Testis (tissue), 3 donors: ENCODE data around the gene EYA2. TPM values are rescaled to one million over a fixed set of nuclear protein-coding genes. Genes with fewer than 3 reads are reported as not detected.

Source experiments
- DNase-seq: peaks from one replicate; pipeline ENCODE4 v3.0.0-alpha.2; 2019
- H3K27ac ChIP-seq, 2 donors: fragments of 200-600 bp; sonication (generic); one replicate each; pipeline ENCODE4 v1.5.1; 2019
- H3K27me3 ChIP-seq: fragments of 200-600 bp; sonication (generic); one replicate; pipeline ENCODE4 v1.5.1; 2019
- H3K36me3 ChIP-seq: fragments of 200-600 bp; sonication (generic); one replicate; pipeline ENCODE4 v1.5.1; 2017; ENCODE audit warnings: low read depth; ENCODE audit errors: missing control alignments
- H3K4me1 ChIP-seq: fragments of 200-600 bp; sonication (generic); one replicate; pipeline ENCODE4 v1.5.1; 2019
- H3K4me3 ChIP-seq, 2 donors: fragments of 200-600 bp; sonication (generic); one replicate each; pipeline ENCODE4 v1.5.1; 2017 to 2019
- H3K9me3 ChIP-seq: fragments of 200-600 bp; sonication (generic); one replicate; pipeline ENCODE4 v1.5.1; 2017
- POLR2A ChIP-seq: fragments of 450-650 bp; IDR thresholded peaks from one replicate; pipeline ENCODE4 v1.6.1; 2017; ENCODE audit warnings: antibody characterized with exemption, mild to moderate bottlenecking, moderate library complexity
- WGBS, 2 donors: methylation state at CpG; one replicate each; pipeline ENCODE4 v1.1.5; 2018; 5-methylcytosine and 5-hydroxymethylcytosine counted together
- intact Hi-C: fragments of 100-400 bp; cut with DNase I; formaldehyde crosslinking; loops from one replicate; pipeline ENCODE4 v1.15.1; 2023; ENCODE audit warnings: low total_unique reads
- polyA plus RNA-seq: library from polyadenylated mRNA; stranded (reverse); fragments of 350-450 nt; fragmentation: Illumina TruSeq; extraction: RNeasy Lipid Tissue Mini Kit (QIAGEN cat#74804); gene quantifications from one replicate; pipeline ENCODE4 v1.2.3, GENCODE V29; 2014; ENCODE audit warnings: low read depth, low replicate concordance; ENCODE audit not compliant: insufficient read depth
- total RNA-seq, 2 donors: library from RNA; depleted of rRNA; stranded (reverse); fragments of >200 nt; gene quantifications; one replicate each; pipeline ENCODE4 v1.2.3, GENCODE V29; 2016
- TF ChIP-seq, protein P1 (sequence below), 3 experiments: fragments of 450-650 bp in 2 of 3; fragments of 200-600 bp in 1 of 3; sonication (generic) in 1 of 3; IDR thresholded peaks; one replicate each; pipeline ENCODE4 v1.5.1; 2016 to 2019; ENCODE audit warnings: antibody characterized with exemption in 3 of 3, mild to moderate bottlenecking in 2 of 3, moderate library complexity in 1 of 3

EYA2 gene
- total and polyA plus RNA-seq, 3 donors from 2014 or later, result 14.6 to 17.2 (median 16.2) TPM

DNA sequence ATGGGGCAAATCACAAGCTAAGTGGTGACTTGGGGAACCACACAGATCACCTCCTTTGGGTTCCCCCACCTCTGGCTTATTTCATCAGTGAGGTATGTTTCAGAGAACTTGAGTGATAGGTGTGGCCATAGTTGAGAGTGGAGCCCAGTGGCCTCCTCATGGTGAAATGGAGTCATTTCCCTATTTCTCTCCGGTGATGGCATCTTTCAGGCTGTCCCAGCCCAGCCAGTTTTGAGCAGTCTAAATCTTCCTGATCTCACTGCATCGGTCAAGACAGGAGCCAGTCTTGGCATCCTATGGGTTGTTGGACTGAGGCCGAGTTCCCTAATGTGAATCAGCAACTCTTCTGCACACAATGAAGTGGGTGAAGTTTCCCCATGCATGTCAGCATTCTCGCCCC, 132.4 kb downstream of the EYA2 start:
- TF ChIP-seq, protein P1, sequence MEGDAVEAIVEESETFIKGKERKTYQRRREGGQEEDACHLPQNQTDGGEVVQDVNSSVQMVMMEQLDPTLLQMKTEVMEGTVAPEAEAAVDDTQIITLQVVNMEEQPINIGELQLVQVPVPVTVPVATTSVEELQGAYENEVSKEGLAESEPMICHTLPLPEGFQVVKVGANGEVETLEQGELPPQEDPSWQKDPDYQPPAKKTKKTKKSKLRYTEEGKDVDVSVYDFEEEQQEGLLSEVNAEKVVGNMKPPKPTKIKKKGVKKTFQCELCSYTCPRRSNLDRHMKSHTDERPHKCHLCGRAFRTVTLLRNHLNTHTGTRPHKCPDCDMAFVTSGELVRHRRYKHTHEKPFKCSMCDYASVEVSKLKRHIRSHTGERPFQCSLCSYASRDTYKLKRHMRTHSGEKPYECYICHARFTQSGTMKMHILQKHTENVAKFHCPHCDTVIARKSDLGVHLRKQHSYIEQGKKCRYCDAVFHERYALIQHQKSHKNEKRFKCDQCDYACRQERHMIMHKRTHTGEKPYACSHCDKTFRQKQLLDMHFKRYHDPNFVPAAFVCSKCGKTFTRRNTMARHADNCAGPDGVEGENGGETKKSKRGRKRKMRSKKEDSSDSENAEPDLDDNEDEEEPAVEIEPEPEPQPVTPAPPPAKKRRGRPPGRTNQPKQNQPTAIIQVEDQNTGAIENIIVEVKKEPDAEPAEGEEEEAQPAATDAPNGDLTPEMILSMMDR (IDR thresholded peaks at IDR 0.05), result no peak
- TF ChIP-seq POLR2A, result no peak
- intact Hi-C loops, result no loop called here
- H3K4me1 ChIP-seq, result no peaks in the 10 kb centered on the region
- H3K9me3 ChIP-seq, result no peaks in the 10 kb centered on the region
- H3K27ac ChIP-seq, result no peak overlapping the region
- H3K36me3 ChIP-seq, result no peaks in the 10 kb centered on the region
- no peaks in the 10 kb centered on the region for H3K27me3 ChIP-seq
- DNase-seq, result no peak
- no peak overlapping the region for H3K4me3 ChIP-seq
- WGBS, 2 donors, result 93 to 96% methylated on average over 4 of the region's 4 CpGs

DNA sequence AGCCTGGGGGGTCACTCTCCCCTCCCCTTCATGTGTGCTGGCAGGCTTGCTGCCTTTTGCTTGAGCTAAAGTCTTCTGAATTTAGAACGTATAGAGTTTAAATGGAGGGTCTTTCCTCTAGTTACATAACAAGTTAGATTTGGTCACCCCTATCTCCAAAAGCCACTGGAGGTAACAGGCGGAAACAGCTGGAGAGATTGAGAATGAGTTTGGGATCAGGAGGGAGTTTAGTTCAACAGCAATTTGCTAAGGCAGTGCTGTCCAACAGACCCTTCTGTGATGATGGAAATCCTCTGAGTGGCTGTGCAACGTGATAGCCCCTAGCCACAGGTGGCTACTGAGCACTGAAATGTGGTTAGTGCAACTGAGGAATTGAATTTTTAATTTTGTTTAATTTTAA, 132.8 kb downstream of the EYA2 start:
- Histone ChIP-seq H3K27me3 (no peaks in the 10 kb centered on the region), H3K9me3 (no peaks in the 10 kb centered on the region), H3K27ac (no peak overlapping the region), H3K4me1 (no peaks in the 10 kb centered on the region), H3K4me3 (no peak overlapping the region), H3K36me3 (no peaks in the 10 kb centered on the region)
- WGBS, 2 donors, result 84 to 87% methylated on average over 3 of the region's 3 CpGs
- TF ChIP-seq POLR2A, result no peak
- TF ChIP-seq, protein P1 (IDR thresholded peaks at IDR 0.05), result no peak
- no peak for DNase-seq
- intact Hi-C loops, result no loop called here

DNA sequence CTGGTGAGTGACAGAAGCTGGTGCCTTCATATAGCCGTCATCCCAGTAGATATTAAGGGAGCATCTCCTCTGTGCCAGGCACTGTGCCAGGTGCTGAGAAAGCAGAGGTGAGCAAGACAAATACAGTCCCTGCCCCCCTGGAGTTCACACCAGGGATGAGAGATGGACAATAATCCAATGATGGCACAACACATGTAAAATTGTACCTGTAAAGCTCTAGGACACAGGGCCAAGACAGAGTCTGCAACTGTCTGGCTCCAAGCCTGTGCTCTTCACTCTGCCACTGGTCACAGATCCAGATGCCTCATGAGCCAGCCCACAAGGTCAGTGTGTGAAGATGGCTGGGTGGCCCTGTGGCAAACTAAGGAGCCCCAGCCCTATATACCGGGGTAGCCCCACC, 133.8 kb downstream of the EYA2 start:
- Histone ChIP-seq H3K4me3 (no peak overlapping the region), H3K4me1 (no peaks in the 10 kb centered on the region), H3K27me3 (no peaks in the 10 kb centered on the region), H3K36me3 (no peaks in the 10 kb centered on the region), H3K9me3 (no peaks in the 10 kb centered on the region), H3K27ac (no peak overlapping the region)
- TF ChIP-seq POLR2A, result no peak
- TF ChIP-seq, protein P1 (IDR thresholded peaks at IDR 0.05), result no peak
- WGBS, 2 donors, result 94 to 100% methylated on average over 2 of the region's 2 CpGs
- intact Hi-C loops, result no loop called here
- no peak for DNase-seq

DNA sequence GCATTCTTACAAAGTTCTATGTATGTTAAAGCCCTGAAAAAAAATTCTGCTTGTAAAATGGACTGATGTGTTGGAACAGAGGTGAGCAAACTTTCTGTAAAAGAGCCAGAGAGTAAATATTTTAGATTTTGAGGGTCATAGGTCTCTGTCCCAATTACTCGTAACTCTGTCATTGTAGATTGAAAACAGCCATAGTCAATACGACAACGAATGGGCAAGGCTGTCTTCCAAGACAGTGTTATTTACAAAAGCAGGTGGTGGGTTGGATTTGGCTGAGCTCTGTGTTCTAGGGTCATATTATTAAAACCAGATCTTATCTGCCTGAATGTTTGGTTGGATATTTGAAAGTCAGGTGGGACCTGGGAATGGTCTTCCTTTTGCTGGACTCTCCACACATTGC, 135.2 kb downstream of the EYA2 start:
- intact Hi-C loops, result no loop called here
- DNase-seq, result no peak
- no peak overlapping the region for H3K27ac ChIP-seq
- WGBS, 2 donors, result 56 to 77% methylated on average over 3 of the region's 3 CpGs
- no peaks in the 10 kb centered on the region for H3K9me3 ChIP-seq
- H3K36me3 ChIP-seq, result no peaks in the 10 kb centered on the region
- TF ChIP-seq POLR2A, result no peak
- TF ChIP-seq, protein P1 (IDR thresholded peaks at IDR 0.05), result no peak
- no peaks in the 10 kb centered on the region for H3K27me3 ChIP-seq
- H3K4me1 ChIP-seq, result no peaks in the 10 kb centered on the region
- H3K4me3 ChIP-seq, result no peak overlapping the region

DNA sequence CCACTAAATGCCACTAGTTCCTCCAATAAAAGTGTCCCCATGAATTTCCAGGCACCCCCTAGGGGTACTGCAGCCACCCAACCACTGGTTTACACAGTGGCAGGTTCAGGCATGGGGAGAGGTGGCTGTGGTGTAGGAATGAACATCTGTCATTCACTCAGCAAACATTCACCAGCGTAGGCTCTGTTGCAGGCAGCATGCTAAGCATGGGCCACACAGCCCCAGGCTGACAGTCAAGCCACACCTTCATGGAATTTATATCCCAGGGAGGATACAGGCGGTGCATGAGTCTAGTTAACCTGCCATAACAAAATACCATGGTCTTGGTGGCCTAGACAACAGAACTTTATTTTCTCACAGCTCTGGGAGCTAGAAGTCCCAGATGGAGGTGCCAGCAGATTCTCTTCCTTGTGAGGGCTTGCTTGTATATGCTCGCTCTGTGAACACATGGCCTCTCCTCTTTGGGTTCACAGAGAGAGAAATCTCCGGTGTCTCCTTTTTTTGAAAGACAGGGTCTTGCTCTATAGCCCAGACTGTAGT, 135.7 kb downstream of the EYA2 start:
- Histone ChIP-seq H3K9me3 (no peaks in the 10 kb centered on the region), H3K4me3 (no peak overlapping the region), H3K27me3 (no peaks in the 10 kb centered on the region), H3K36me3 (no peaks in the 10 kb centered on the region), H3K27ac (no peak overlapping the region), H3K4me1 (no peaks in the 10 kb centered on the region)
- DNase-seq, result no peak
- TF ChIP-seq, protein P1 (IDR thresholded peaks at IDR 0.05), result no peak
- TF ChIP-seq POLR2A, result no peak
- intact Hi-C loops, result no loop called here
- 97% methylated on average over 4 of the region's 4 CpGs for WGBS, 2 donors
